Ramos (cell line): ENCODE data around the gene MS4A4A.
"Not testable (repeated sequence)": the region's sequence is repeated elsewhere in the genome, so short reads cannot be mapped to it uniquely, and the experiment has no call there.

Source experiments
- in situ Hi-C: fragments of 300-500 bp; cut with MboI; formaldehyde crosslinking; loops from one replicate; pipeline ENCODE4 v1.14.3; 2022; ENCODE audit warnings: low sequenced_read_pairs; ENCODE audit not compliant: unreplicated experiment

MS4A4A gene

GRCh38 chr11:60301178-60301577 lies 20.7 kb downstream of the MS4A4A start:
- in situ Hi-C loops = no loop called here

GRCh38 chr11:60301884-60302283 lies 21.4 kb downstream of the MS4A4A start:
- in situ Hi-C loops = not testable (repeated sequence)

GRCh38 chr11:60303661-60304060 lies 23.2 kb downstream of the MS4A4A start:
- in situ Hi-C loops = no loop called here

GRCh38 chr11:60305906-60306619 lies 25.6 kb downstream of the MS4A4A start:
- in situ Hi-C loops = no loop called here

- in situ Hi-C loops = no loop called here
Measured at GRCh38 chr11:60307507-60308195, 27.2 kb downstream of the MS4A4A start.

GRCh38 chr11:60310407-60310998 lies 30.0 kb downstream of the MS4A4A start:
- in situ Hi-C loops = no loop called here

GRCh38 chr11:60314635-60315321 lies 34.3 kb downstream of the MS4A4A start:
- in situ Hi-C loops = no loop called here

- in situ Hi-C loops = no loop called here
Measured at GRCh38 chr11:60315871-60316270, 35.4 kb downstream of the MS4A4A start.

- in situ Hi-C loops = no loop called here
Measured at GRCh38 chr11:60316317-60316716, 35.9 kb downstream of the MS4A4A start.

- in situ Hi-C loops = no loop called here
Measured at GRCh38 chr11:60318726-60319125, 38.3 kb downstream of the MS4A4A start.

- in situ Hi-C loops = no loop called here
Measured at GRCh38 chr11:60321051-60321450, 40.6 kb downstream of the MS4A4A start.

GRCh38 chr11:60326955-60327354 lies 46.5 kb downstream of the MS4A4A start, which contains the start of gene MS4A6E:
Gene MS4A6E, plus strand, starts transcription at chr11:60327255. Its CDS starts 7,641 bp downstream, at chr11:60334896.
- in situ Hi-C loops = loop anchor here (25.0 kb wide), 1 partner anchor 435 kb away; the partner anchor contains the start of gene MS4A15

GRCh38 chr11:60328460-60328859 lies 48.0 kb downstream of the MS4A4A start:
- in situ Hi-C loops = loop anchor here (25.0 kb wide), 1 partner anchor 434 kb away; the partner anchor contains the start of gene MS4A15

- in situ Hi-C loops = loop anchor here (10.0 to 25.0 kb wide), 2 partner anchors 302 to 429 kb away; partner anchors contain the start of gene MS4A15
Measured at GRCh38 chr11:60332846-60333245, 52.4 kb downstream of the MS4A4A start.

GRCh38 chr11:60334005-60334620 lies 53.6 kb downstream of the MS4A4A start:
- in situ Hi-C loops = loop anchor here (10.0 to 25.0 kb wide), 2 partner anchors 301 to 428 kb away; partner anchors contain the start of gene MS4A15

- in situ Hi-C loops = loop anchor here (10.0 to 25.0 kb wide), 2 partner anchors 298 to 425 kb away; partner anchors contain the start of gene MS4A15
Measured at GRCh38 chr11:60336767-60337391, 56.4 kb downstream of the MS4A4A start.

GRCh38 chr11:60338053-60338452 lies 57.6 kb downstream of the MS4A4A start:
- in situ Hi-C loops = loop anchor here (10.0 to 25.0 kb wide), 2 partner anchors 297 to 424 kb away; partner anchors contain the start of gene MS4A15

- in situ Hi-C loops = loop anchor here (10.0 to 25.0 kb wide), 2 partner anchors 295 to 423 kb away; partner anchors contain the start of gene MS4A15
Measured at GRCh38 chr11:60339356-60339755, 58.9 kb downstream of the MS4A4A start.

GRCh38 chr11:60343094-60343704 lies 62.7 kb downstream of the MS4A4A start:
- in situ Hi-C loops = loop anchor here (10.0 to 25.0 kb wide), 2 partner anchors 272 to 419 kb away; partner anchors contain the start of gene MS4A15
